ENCODE results near the gene POPDC3.
"Not testable (repeated sequence)": the region's sequence is repeated elsewhere in the genome, so short reads cannot be mapped to it uniquely, and the experiment has no call there.

POPDC3 gene, protein sequence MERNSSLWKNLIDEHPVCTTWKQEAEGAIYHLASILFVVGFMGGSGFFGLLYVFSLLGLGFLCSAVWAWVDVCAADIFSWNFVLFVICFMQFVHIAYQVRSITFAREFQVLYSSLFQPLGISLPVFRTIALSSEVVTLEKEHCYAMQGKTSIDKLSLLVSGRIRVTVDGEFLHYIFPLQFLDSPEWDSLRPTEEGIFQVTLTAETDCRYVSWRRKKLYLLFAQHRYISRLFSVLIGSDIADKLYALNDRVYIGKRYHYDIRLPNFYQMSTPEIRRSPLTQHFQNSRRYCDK

DNA sequence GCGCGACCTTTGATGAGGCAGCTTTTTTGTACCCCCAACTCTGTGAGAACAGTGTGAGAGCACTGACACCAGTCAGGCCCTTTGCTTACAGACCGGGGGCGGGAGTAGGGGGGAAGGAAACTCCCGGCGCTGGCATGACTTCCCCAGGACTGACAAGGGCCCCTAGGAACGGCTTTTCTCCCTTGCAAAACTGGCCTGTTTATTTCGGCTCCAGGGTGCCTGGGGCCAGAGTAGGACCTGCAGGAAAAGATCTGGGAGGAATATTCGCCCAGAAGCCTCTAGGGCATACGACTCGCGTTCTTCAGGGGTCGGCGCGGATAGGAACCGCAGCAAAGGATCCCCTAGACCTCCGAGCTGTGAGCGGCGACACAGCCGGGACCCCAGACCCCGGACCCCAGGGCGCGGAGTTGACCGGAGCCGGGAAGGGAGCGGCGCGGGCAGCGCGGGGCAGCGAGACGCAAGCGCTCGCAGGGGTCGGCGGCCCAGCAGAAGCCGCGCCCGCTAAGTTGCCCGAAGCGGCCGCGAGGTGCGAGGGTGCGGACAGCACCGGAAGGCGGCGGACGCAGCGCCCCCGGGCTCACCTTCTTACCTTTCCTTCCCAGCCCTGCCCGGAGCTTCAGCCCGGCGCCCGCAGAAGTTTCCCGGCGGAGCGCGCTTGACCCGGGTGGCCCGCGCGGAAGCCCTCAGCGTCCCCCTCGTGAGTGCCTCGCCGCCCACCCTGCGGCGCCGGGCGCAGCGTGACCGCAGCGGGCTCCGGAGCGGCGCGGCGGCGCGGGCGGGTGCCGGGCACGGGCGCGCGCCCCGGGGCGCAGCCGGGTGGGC lies at the start of gene POPDC3:
Gene POPDC3 (minus strand): TSS at position 771 of the 822 bp plus-strand sequence. CDS start 18,105 bp downstream, outside the sequence.
- H3K4me3 ChIP-seq (ENCODE audit: low read length): peak within 1 kb of the TSS; percentile 51
- peak within 1 kb of the TSS; percentile 98 for H2AFZ ChIP-seq (ENCODE audit: low read depth, low read length)
- H3K27me3 ChIP-seq (ENCODE audit: insufficient read depth, low read length): peaks cover 37% of the 10 kb centered on the region

DNA sequence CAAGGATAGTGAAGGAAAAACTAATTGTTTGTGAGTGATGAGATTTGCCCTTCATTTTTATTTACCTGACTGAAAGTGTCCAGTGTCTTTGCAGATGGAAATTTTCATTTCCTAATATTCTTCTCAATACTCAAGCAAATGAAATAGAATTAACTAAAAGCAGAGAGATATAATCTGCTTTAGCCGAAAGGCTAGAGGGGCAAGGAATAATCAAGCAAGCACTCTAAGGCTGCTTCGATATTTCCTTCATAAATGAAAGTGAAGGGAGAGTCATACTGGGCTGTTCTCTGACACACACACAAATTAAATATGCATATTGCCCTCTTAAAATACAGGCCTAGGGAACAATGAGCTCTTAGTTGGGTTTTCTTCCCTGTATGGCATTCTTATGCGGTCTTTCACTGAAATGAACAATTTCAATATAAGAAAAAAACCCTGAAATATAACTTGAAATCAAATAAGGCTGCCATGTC lies 47.5 kb upstream of the POPDC3 start:
- Histone ChIP-seq H3K27me3 (ENCODE audit: insufficient read depth, low read length) (no peaks in the 10 kb centered on the region), H3K36me3 (ENCODE audit: insufficient read depth, low read length) (no peaks in the 10 kb centered on the region), H2AFZ (ENCODE audit: low read depth, low read length) (no peak overlapping the region), H3K4me1 (ENCODE audit: insufficient read depth, low read length) (no peaks in the 10 kb centered on the region), H3K9me3 (ENCODE audit: low read length) (no peaks in the 10 kb centered on the region), H3K4me3 (ENCODE audit: low read length) (no peak overlapping the region)

More for the DNA sequence above, at the start of gene POPDC3:
- Histone ChIP-seq H3K4me1 (ENCODE audit: insufficient read depth, low read length) (peaks cover 6% of the 10 kb centered on the region), H3K36me3 (ENCODE audit: insufficient read depth, low read length) (no peaks in the 10 kb centered on the region), H3K9me3 (ENCODE audit: low read length) (no peaks in the 10 kb centered on the region)

DNA sequence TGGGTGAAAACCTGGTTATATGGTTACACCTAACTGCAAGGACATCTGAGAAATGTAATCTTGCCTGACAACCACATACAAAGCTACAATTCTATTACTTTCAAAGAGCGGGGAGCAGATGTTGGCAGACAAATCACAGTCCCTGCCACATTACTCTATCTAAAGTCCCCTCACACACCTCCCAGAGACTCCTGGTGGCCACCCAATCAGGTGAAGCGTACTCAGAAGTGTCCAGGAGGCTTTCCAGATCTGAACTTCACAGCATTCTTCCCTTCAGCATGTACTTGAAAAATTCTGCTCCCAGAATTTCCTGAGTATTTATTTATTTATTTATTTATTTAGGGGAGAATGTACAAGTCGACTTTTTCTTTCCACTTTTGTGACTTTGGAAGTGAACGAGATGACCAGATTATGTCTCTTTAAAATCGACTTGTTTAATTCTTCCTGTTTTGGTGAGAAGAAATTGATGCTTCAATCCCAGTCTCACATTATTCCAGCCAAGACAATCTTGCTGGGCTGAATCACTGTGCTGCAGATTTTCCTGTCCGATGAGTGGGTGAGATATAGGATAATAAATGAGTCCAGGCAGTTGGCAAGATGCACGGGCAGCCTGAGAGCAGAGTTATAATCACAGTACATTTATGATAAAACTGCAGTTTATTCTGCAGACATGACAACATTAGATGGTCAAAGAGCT lies 46.9 kb upstream of the POPDC3 start:
- Histone ChIP-seq H3K4me1 (ENCODE audit: insufficient read depth, low read length) (no peaks in the 10 kb centered on the region), H3K4me3 (ENCODE audit: low read length) (no peak overlapping the region), H3K27me3 (ENCODE audit: insufficient read depth, low read length) (no peaks in the 10 kb centered on the region), H3K36me3 (ENCODE audit: insufficient read depth, low read length) (no peaks in the 10 kb centered on the region), H2AFZ (ENCODE audit: low read depth, low read length) (no peak overlapping the region), H3K9me3 (ENCODE audit: low read length) (no peaks in the 10 kb centered on the region)

DNA sequence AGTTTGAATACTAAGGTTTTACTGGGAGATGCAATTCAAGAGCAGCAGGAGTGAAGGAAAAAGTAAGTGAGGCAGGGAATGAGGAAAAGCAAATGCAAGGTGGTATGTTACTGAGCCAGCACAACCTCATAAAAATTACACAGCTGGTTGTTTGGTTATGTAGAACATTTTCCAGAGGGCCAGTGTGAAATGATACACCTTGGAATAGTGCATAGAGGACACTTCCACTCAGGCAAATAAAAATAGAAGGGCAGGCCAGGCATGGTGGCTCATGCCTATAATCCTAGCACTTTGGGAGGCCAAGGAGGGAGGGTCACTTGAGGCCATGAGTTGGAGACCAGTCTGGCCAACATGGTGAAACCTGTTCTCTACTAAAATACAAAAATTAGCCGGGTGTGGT lies 43.4 kb upstream of the POPDC3 start:
- Histone ChIP-seq H3K27me3 (ENCODE audit: insufficient read depth, low read length) (no peaks in the 10 kb centered on the region), H3K9me3 (ENCODE audit: low read length) (no peaks in the 10 kb centered on the region), H2AFZ (ENCODE audit: low read depth, low read length) (no peak overlapping the region), H3K36me3 (ENCODE audit: insufficient read depth, low read length) (no peaks in the 10 kb centered on the region), H3K4me3 (ENCODE audit: low read length) (no peak overlapping the region), H3K4me1 (ENCODE audit: insufficient read depth, low read length) (no peaks in the 10 kb centered on the region)

DNA sequence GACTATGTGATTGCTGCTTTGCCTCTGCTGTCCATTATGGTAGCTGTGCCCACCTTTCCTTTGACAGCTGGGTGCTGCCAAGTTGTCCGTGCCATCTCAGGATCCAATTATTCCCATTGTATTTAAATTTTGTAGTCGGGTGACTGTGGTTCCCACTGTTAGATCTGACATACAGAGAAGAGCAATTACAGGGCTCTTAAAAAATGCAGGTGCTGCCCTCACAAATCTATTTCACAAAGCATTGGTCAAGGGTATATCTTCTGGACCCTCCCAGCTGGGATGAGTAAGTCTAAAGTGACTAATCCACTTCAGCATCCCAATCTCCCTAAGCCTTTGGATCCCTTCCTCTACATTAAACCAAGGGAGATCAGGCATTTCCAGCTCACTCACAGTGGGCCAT lies 41.4 kb upstream of the POPDC3 start:
- not testable (repeated sequence) for H3K4me1 ChIP-seq (ENCODE audit: insufficient read depth, low read length); H3K27me3 ChIP-seq (ENCODE audit: insufficient read depth, low read length); H3K9me3 ChIP-seq (ENCODE audit: low read length)

DNA sequence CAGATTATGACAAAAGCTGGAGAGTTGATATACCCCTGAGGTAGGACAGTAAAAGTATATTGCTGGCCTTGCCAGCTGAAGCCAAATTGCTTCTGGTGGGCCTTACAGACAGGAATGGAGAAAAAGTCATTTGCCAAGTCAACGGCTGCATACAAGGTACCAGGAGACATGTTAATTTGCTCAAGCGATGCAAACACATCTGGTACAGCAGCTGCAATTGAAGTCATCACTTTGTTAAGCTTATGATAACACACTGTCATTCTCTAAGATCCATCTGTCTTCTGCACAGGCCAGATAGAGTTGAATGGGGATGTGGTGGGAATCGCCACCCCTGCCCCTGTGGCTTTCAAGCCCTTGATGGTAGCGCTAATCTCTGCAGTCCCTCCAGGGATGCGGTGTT lies 40.4 kb upstream of the POPDC3 start:
- H3K4me3 ChIP-seq (ENCODE audit: low read length): no peak overlapping the region
- H3K27me3 ChIP-seq (ENCODE audit: insufficient read depth, low read length): no peaks in the 10 kb centered on the region
- no peaks in the 10 kb centered on the region for H3K9me3 ChIP-seq (ENCODE audit: low read length)
- H2AFZ ChIP-seq (ENCODE audit: low read depth, low read length): no peak overlapping the region
- no peaks in the 10 kb centered on the region for H3K36me3 ChIP-seq (ENCODE audit: insufficient read depth, low read length)
- H3K4me1 ChIP-seq (ENCODE audit: insufficient read depth, low read length): no peaks in the 10 kb centered on the region

More for the DNA sequence above, 41.4 kb upstream of the POPDC3 start:
- H2AFZ ChIP-seq (ENCODE audit: low read depth, low read length); H3K36me3 ChIP-seq (ENCODE audit: insufficient read depth, low read length); H3K4me3 ChIP-seq (ENCODE audit: low read length): not testable (repeated sequence)

DNA sequence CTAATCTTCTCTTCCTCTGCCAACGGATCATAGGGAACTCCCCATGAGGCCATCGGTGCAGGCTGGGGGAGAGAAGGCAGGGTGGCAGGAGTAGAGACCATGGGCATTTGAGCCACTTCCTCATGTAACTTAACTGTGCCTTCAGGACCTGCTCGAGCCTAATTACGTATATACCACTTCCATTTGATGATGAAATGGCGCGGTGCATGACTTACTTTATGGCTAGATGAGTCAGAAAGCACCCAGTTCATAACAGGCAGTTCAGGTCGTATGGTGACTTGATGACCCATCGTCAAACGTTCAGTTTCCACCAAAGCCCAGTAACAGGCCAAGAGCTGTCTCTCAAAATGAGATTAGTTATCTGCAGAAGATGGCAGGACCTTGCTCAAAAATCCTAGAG lies 39.4 kb upstream of the POPDC3 start:
- H3K4me3 ChIP-seq (ENCODE audit: low read length); H2AFZ ChIP-seq (ENCODE audit: low read depth, low read length); H3K4me1 ChIP-seq (ENCODE audit: insufficient read depth, low read length); H3K36me3 ChIP-seq (ENCODE audit: insufficient read depth, low read length); H3K27me3 ChIP-seq (ENCODE audit: insufficient read depth, low read length); H3K9me3 ChIP-seq (ENCODE audit: low read length): not testable (repeated sequence)

DNA sequence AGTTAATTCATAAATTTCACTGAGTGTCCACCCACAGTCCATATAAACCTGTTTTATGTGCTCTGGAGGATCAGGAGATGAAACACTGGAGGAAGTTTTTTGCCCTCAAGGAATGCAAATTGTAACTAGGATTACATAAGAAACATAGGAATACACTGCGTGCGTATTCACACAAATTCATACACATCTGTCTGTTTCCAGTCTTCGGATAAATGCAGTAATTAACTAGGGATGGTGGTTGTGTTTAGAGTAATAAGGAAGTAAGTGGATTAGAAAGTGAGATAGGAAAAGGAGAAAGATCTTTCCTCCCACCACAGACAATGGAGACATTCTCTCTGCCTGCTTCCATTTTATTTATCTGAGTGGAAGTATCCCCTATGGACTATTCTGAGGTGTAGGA lies 35.7 kb upstream of the POPDC3 start:
- Histone ChIP-seq H3K4me3 (ENCODE audit: low read length) (no peak overlapping the region), H3K27me3 (ENCODE audit: insufficient read depth, low read length) (no peaks in the 10 kb centered on the region), H3K4me1 (ENCODE audit: insufficient read depth, low read length) (no peaks in the 10 kb centered on the region), H3K9me3 (ENCODE audit: low read length) (no peaks in the 10 kb centered on the region), H3K36me3 (ENCODE audit: insufficient read depth, low read length) (no peaks in the 10 kb centered on the region), H2AFZ (ENCODE audit: low read depth, low read length) (no peak overlapping the region)

DNA sequence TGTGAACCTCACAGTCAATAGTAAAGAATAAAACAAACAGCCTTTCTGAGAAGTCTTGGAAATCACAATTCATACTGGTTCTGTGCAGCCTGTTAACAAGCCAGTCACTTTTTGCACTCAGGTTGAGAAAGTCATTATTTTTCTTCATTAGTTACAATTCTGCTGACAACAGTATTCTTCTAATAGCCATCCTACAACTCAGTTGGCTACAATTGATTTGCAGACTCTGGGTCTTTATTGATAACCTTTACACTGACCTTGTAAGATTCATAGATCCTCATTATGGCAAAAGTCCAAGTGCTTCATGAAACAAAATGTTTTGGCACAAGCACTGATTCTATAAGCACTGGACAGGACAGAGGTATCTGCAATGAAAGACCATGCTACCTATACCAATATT lies 34.9 kb upstream of the POPDC3 start:
- Histone ChIP-seq H3K27me3 (ENCODE audit: insufficient read depth, low read length) (no peaks in the 10 kb centered on the region), H3K36me3 (ENCODE audit: insufficient read depth, low read length) (no peaks in the 10 kb centered on the region), H3K9me3 (ENCODE audit: low read length) (no peaks in the 10 kb centered on the region), H3K4me3 (ENCODE audit: low read length) (no peak overlapping the region), H3K4me1 (ENCODE audit: insufficient read depth, low read length) (no peaks in the 10 kb centered on the region), H2AFZ (ENCODE audit: low read depth, low read length) (no peak overlapping the region)

DNA sequence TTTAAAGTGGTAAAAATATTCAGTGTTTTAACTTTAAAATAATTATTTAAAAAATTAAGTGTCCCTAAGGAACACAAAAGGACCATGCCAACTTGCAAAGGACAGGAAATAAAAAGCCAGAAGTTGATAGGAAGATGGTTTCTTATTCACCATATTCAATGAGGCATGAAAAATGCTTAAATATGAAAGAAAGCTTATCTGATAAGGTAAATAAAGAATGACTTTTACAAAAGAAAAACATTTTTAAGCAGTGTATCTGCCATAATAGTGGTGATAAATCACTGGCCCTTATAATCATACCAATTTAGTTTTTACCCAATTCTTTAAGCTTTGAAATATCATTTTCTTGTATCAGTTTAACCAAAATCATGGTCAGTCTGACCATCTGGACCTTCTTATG lies 33.5 kb upstream of the POPDC3 start:
- no peak overlapping the region for H3K4me3 ChIP-seq (ENCODE audit: low read length)

DNA sequence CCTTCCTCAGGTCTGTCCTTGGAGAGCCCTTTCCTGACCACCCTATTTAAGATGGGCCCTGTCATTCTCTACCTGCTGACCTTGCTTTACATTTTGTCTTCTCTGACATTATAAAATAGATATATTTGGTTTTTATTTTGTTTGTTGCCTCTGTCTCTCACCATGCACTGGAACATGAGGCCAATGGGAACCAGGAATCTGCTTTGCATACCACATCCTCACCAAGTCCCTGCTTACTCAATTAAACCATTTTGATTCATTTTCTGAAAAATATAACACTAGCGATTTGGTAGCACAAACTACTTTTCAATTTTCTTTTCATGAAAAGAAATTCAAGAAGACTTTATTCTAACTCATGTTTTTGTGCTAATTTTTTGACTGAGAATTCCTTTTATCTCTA lies 32.8 kb upstream of the POPDC3 start:
- no peaks in the 10 kb centered on the region for H3K9me3 ChIP-seq (ENCODE audit: low read length)
- H2AFZ ChIP-seq (ENCODE audit: low read depth, low read length): no peak overlapping the region
- no peaks in the 10 kb centered on the region for H3K4me1 ChIP-seq (ENCODE audit: insufficient read depth, low read length)
- H3K27me3 ChIP-seq (ENCODE audit: insufficient read depth, low read length): no peaks in the 10 kb centered on the region
- H3K36me3 ChIP-seq (ENCODE audit: insufficient read depth, low read length): no peaks in the 10 kb centered on the region
- no peak overlapping the region for H3K4me3 ChIP-seq (ENCODE audit: low read length)

More for the DNA sequence above, 33.5 kb upstream of the POPDC3 start:
- no peaks in the 10 kb centered on the region for H3K9me3 ChIP-seq (ENCODE audit: low read length)
- H3K36me3 ChIP-seq (ENCODE audit: insufficient read depth, low read length): no peaks in the 10 kb centered on the region
- no peak overlapping the region for H2AFZ ChIP-seq (ENCODE audit: low read depth, low read length)
- H3K4me1 ChIP-seq (ENCODE audit: insufficient read depth, low read length): no peaks in the 10 kb centered on the region
- H3K27me3 ChIP-seq (ENCODE audit: insufficient read depth, low read length): no peaks in the 10 kb centered on the region

DNA sequence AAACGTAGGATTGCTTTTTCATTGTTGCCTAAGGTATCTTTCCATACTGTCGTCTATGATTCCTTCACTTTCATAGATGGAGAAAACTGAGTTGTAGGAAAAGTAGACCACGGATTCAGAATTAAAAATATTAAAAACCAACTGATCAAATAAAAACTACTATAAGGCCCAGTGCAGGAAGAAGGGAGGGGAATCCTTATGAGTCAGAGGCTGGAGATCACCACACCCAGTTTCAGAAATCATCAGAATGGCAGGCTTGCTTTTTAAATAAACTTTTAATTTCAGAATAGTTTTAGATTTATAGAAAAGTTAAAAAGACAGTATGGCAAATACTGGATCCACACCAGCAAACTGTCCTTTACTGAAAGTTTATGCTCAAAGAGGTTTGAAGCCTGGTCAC lies 32.0 kb upstream of the POPDC3 start:
- H3K27me3 ChIP-seq (ENCODE audit: insufficient read depth, low read length): no peaks in the 10 kb centered on the region
- no peaks in the 10 kb centered on the region for H3K9me3 ChIP-seq (ENCODE audit: low read length)
- no peak overlapping the region for H3K4me3 ChIP-seq (ENCODE audit: low read length)
- H3K4me1 ChIP-seq (ENCODE audit: insufficient read depth, low read length): no peaks in the 10 kb centered on the region
- no peak overlapping the region for H2AFZ ChIP-seq (ENCODE audit: low read depth, low read length)
- no peaks in the 10 kb centered on the region for H3K36me3 ChIP-seq (ENCODE audit: insufficient read depth, low read length)

DNA sequence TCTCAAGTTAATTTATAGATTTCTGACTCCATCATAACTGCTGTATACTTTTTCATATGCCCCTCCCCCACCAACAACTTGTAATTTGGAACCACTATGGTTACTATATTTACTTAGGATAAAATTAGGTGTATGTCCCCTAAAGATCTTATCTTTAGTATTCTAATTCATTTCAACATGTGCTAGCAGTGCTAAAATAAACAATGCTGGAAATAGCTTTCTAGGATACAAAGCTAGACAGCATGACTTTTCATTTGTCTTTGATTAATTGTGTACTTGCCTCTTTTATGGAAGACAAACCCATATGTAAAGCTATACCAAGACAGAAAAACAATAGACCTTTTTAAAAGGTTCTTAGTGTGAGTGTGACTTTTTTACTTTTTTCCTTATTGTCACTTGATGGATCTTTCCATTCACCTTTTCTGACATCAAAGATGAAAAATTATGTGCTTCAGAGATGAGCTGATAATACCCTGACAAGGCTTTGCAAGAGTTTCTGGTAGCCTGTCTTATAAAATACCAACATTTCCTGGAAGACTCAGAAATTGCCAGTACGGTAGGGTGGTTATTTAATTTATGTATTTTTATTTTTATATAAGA lies 31.2 kb upstream of the POPDC3 start:
- Histone ChIP-seq H3K36me3 (ENCODE audit: insufficient read depth, low read length) (no peaks in the 10 kb centered on the region), H3K9me3 (ENCODE audit: low read length) (no peaks in the 10 kb centered on the region), H2AFZ (ENCODE audit: low read depth, low read length) (no peak overlapping the region), H3K4me3 (ENCODE audit: low read length) (no peak overlapping the region), H3K27me3 (ENCODE audit: insufficient read depth, low read length) (no peaks in the 10 kb centered on the region), H3K4me1 (ENCODE audit: insufficient read depth, low read length) (no peaks in the 10 kb centered on the region)

Data from neuron (in vitro differentiated cells).